A549 treated with RU486 at 1 μM for 4 hours (cell line): Measurements from ENCODE around the gene CSRP3. TPM values are rescaled to one million over a fixed set of nuclear protein-coding genes. Genes with fewer than 3 reads are reported as not detected.

ENCODE experiments used
- total RNA-seq: library from RNA; stranded (reverse); fragments of 200-300 nt; extraction: Qiagen RNA extraction; gene quantifications from 5 replicates; pipeline ENCODE4 v1.2.3, GENCODE V29; 2022; ENCODE audit warnings: low read depth

The CSRP3 gene
- total RNA-seq = not detected in 5 replicates

GRCh38 chr11:19201737-19202605, at the start of gene CSRP3:
Gene CSRP3, minus strand, starts transcription at chr11:19201983. Its CDS starts 9,535 bp downstream, at chr11:19192448.

GRCh38 chr11:19240420-19241259, 38.9 kb upstream of the CSRP3 start, which contains the start of gene E2F8:
Gene E2F8, minus strand, starts transcription at chr11:19240945. Its CDS starts 824 bp downstream, at chr11:19240121.

Other genes with a start within 250 kb of the CSRP3 start
- gene MRGPRX2, start 141.3 kb downstream of the CSRP3 start, total RNA-seq = not detected in 5 replicates
- 11.7 to 18.1 TPM (median 17.2 TPM) in 5 replicates for gene ZDHHC13, start 84.8 kb downstream of the CSRP3 start, total RNA-seq
- gene E2F8, start 39.0 kb upstream of the CSRP3 start, total RNA-seq = 5.2 to 7.2 TPM (median 6.1 TPM) in 5 replicates